B cell (primary cell): ENCODE results near the gene GGT6. TPM values are rescaled to one million over a fixed set of nuclear protein-coding genes. Genes with fewer than 3 reads are reported as not detected.

Experiments used
- ATAC-seq: fragments of 200-7000 bp; cut with Tn5 transposase; one replicate; pipeline ENCODE4 v1.10.0; 2021; ENCODE audit warnings: low read depth, mild to moderate bottlenecking, moderate number of reproducible peaks, moderate library complexity
- CTCF ChIA-PET: fragments of 350-600 bp; sonication (Branson Sonifier 250); formaldehyde crosslinking; loops from one replicate; lab custom pipeline; 2021; ENCODE audit warnings: antibody characterized with exemption, inconsistent platforms; lab: Charles Lee
- POLR2A ChIA-PET: fragments of 350-600 bp; sonication (Branson Sonifier 250); formaldehyde crosslinking; loops from one replicate; lab custom pipeline; 2021; ENCODE audit warnings: antibody characterized with exemption; lab: Charles Lee
- DNase-seq: peaks from one replicate; pipeline ENCODE4 v3.0.0; 2013
- H2AFZ ChIP-seq: 2 replicates; pipeline ENCODE4 v1.6.1; 2012; ENCODE audit warnings: mild to moderate bottlenecking, low read depth, low read length; ENCODE audit not compliant: insufficient read depth, poor library complexity, severe bottlenecking
- H3K27ac ChIP-seq, 2 donors: 1 replicate in 1 of 2; 2 replicates in 1 of 2; pipeline ENCODE4 v1.5.1; 2012 to 2013; ENCODE audit warnings: low read length in 2 of 2, mild to moderate bottlenecking in 2 of 2, moderate library complexity in 1 of 2
- H3K27me3 ChIP-seq, 4 experiments: fragments of 200-600 bp in 1 of 4; sonication (generic) in 1 of 4; replicated peaks in 1 of 4; 1 replicate in 2 of 4; 2 replicates in 2 of 4; pipeline versions ENCODE4 v1.6.1 to v1.7.0; 2013 to 2016; ENCODE audit warnings: low read length in 3 of 4, mild to moderate bottlenecking in 2 of 4, mixed read lengths in 1 of 4, moderate library complexity in 1 of 4; ENCODE audit not compliant: insufficient read depth in 4 of 4, control insufficient read depth in 3 of 4; ENCODE audit errors: control extremely low read depth in 1 of 4
- H3K36me3 ChIP-seq, 2 experiments: replicated peaks in 1 of 2; 1 replicate in 1 of 2; 2 replicates in 1 of 2; pipeline versions ENCODE4 v1.6.1 to v1.7.1; 2013; ENCODE audit warnings: low read length in 1 of 2; ENCODE audit not compliant: insufficient read depth in 2 of 2, control insufficient read depth in 1 of 2; ENCODE audit errors: control extremely low read depth in 1 of 2, extremely low read depth in 1 of 2
- H3K4me1 ChIP-seq, 2 donors: fragments of 200-600 bp in 1 of 2; sonication (generic) in 1 of 2; 1 replicate in 1 of 2; 2 replicates in 1 of 2; pipeline versions ENCODE4 v1.5.1 to v1.6.1; 2013 to 2017; ENCODE audit warnings: low read length in 2 of 2; ENCODE audit not compliant: control insufficient read depth in 2 of 2, insufficient read depth in 2 of 2
- H3K4me2 ChIP-seq: replicated peaks from 2 replicates; pipeline ENCODE3; 2012; ENCODE audit warnings: mild to moderate bottlenecking, low read depth, low read length; ENCODE audit not compliant: poor library complexity, severe bottlenecking
- H3K4me3 ChIP-seq, 5 experiments: fragments of 200-600 bp in 1 of 5; sonication (generic) in 1 of 5; 1 replicate in 3 of 5; 2 replicates in 2 of 5; pipeline versions ENCODE4 v1.5.1 to v1.7.0; 2011 to 2016; ENCODE audit warnings: low read length in 4 of 5, mild to moderate bottlenecking in 4 of 5, low read depth in 2 of 5, control low read depth in 1 of 5, moderate library complexity in 1 of 5; ENCODE audit not compliant: insufficient read depth in 1 of 5; ENCODE audit errors: control extremely low read depth in 1 of 5, extremely low read depth in 1 of 5
- H3K79me2 ChIP-seq: fragments of 200-600 bp; sonication (generic); one replicate; pipeline ENCODE4 v1.6.0; 2016; ENCODE audit warnings: low read length; ENCODE audit not compliant: control insufficient read depth, insufficient read depth
- H3K9ac ChIP-seq: fragments of 200-600 bp; sonication (generic); 2 replicates; pipeline ENCODE4 v1.6.1; 2017; ENCODE audit warnings: mild to moderate bottlenecking, low read length, moderate library complexity
- H3K9me3 ChIP-seq, 3 donors: one replicate each; pipeline versions ENCODE4 v1.6.1 to v1.7.1; 2013; ENCODE audit warnings: low read length in 2 of 3; ENCODE audit not compliant: control insufficient read depth in 2 of 3, insufficient read depth in 1 of 3; ENCODE audit errors: control extremely low read depth in 1 of 3
- H4K20me1 ChIP-seq: 2 replicates; pipeline ENCODE4 v1.6.0; 2012; ENCODE audit warnings: mild to moderate bottlenecking, low read length; ENCODE audit not compliant: insufficient read depth, control insufficient read depth, poor library complexity, severe bottlenecking
- H3K27ac Mint-ChIP-seq: one replicate; pipeline ENCODE4 v1.8.0; 2021; ENCODE audit warnings: mixed read lengths
- H3K27me3 Mint-ChIP-seq: one replicate; pipeline ENCODE4 v1.8.0; 2021; ENCODE audit warnings: mixed read lengths
- H3K4me1 Mint-ChIP-seq: one replicate; pipeline ENCODE4 v1.8.0; 2021; ENCODE audit warnings: mixed read lengths
- H3K4me3 Mint-ChIP-seq: one replicate; pipeline ENCODE4 v1.8.0; 2021; ENCODE audit warnings: mixed read lengths
- H3K9me3 Mint-ChIP-seq: one replicate; pipeline ENCODE4 v1.8.0; 2022; ENCODE audit warnings: mixed read lengths; ENCODE audit not compliant: insufficient read depth
- CTCF ChIP-seq: fragments of 200-600 bp; IDR thresholded peaks from one replicate; pipeline ENCODE4 v1.8.0; 2022; ENCODE audit warnings: antibody characterized with exemption, mild to moderate bottlenecking
- EZH2 ChIP-seq: IDR thresholded peaks from 2 replicates; pipeline ENCODE4 v1.6.1; 2012; ENCODE audit warnings: borderline replicate concordance, low read depth, mild to moderate bottlenecking, moderate library complexity, low read length; ENCODE audit not compliant: insufficient read depth, poor library complexity, severe bottlenecking
- WGBS: methylation state at CpG from one replicate; pipeline ENCODE4 v1.1.5; 2013; ENCODE audit warnings: missing lambda C conversion rate; ENCODE audit not compliant: insufficient coverage; 5-methylcytosine and 5-hydroxymethylcytosine counted together
- intact Hi-C: fragments of 100-400 bp; cut with micrococcal nuclease; formaldehyde crosslinking; loops from one replicate; pipeline ENCODE4 v1.10.0; 2022
- polyA plus RNA-seq: library from polyadenylated mRNA; depleted of rRNA; stranded (reverse); fragments of >200 nt; gene quantifications from 2 replicates; pipeline ENCODE4 v1.2.3, GENCODE V29; 2012
- total RNA-seq, 2 donors: library from RNA; stranded (reverse); fragments of 120-200 nt in 1 of 2; gene quantifications; 1 replicate in 1 of 2; 2 replicates in 1 of 2; pipeline versions ENCODE4 v1.2.3 to v1.2.4, GENCODE V29; 2013 to 2022

The GGT6 gene
- total and polyA plus RNA-seq, 2 donors (not counting 1 experiment from before 2014, with no cell fraction given): not detected

GRCh38 chr17:4540687-4541327, 19.6 kb downstream of the GGT6 start:
- Mint-ChIP-seq H3K4me3 (no peak overlapping the region), H3K9me3 (no peaks in the 10 kb centered on the region), H3K27me3 (no peaks in the 10 kb centered on the region), H3K4me1 (no peaks in the 10 kb centered on the region), H3K27ac (no peak overlapping the region)
- POLR2A ChIA-PET: no interaction called here
- Histone ChIP-seq H4K20me1 (no peaks in the 10 kb centered on the region), H3K27me3 (no peaks in the 10 kb centered on the region), H3K4me1 (peaks cover 0 to 3% of the 10 kb centered on the region in 2 donors), H3K79me2 (no peaks in the 10 kb centered on the region), H3K36me3 (peaks cover 0 to 58% of the 10 kb centered on the region in 2 experiments), H3K4me2 (no peak overlapping the region), H3K9ac (no peak overlapping the region), H3K9me3 (no peaks in the 10 kb centered on the region), H3K4me3 (no peak overlapping the region), H2AFZ (no peak overlapping the region), H3K27ac (no peak overlapping the region)
- DNase-seq: no peak
- TF ChIP-seq EZH2 (no peak), CTCF (no peak)
- no peak for ATAC-seq
- intact Hi-C loops: no loop called here
- WGBS: 80% methylated on average over 15 of the region's 15 CpGs
- CTCF ChIA-PET: interaction anchor here (1.3 kb wide), 1 partner anchor 124 kb away, joined by 3 read pairs; no protein-coding TSS in a partner anchor

GRCh38 chr17:4540224-4540651, 20.1 kb downstream of the GGT6 start:
- no peaks in the 10 kb centered on the region for H3K27me3 Mint-ChIP-seq
- H3K9me3 ChIP-seq: no peaks in the 10 kb centered on the region
- H3K4me3 ChIP-seq: no peak overlapping the region
- H3K27ac Mint-ChIP-seq: no peak overlapping the region
- H2AFZ ChIP-seq: no peak overlapping the region
- DNase-seq (no peak), ATAC-seq (no peak)
- peaks cover 2% of the 10 kb centered on the region for H3K4me1 Mint-ChIP-seq
- ChIA-PET CTCF (interaction anchor here (1.3 kb wide), 1 partner anchor 124 kb away, joined by 3 read pairs; no protein-coding TSS in a partner anchor), POLR2A (no interaction called here)
- no peaks in the 10 kb centered on the region for H4K20me1 ChIP-seq
- no peak overlapping the region for H3K27ac ChIP-seq
- H3K27me3 ChIP-seq: no peaks in the 10 kb centered on the region
- H3K4me2 ChIP-seq: no peak overlapping the region
- H3K36me3 ChIP-seq: peaks cover 0 to 52% of the 10 kb centered on the region in 2 experiments
- H3K9ac ChIP-seq: no peak overlapping the region
- no peak for TF ChIP-seq EZH2
- no peak for TF ChIP-seq CTCF
- peaks cover 0 to 3% of the 10 kb centered on the region in 2 donors for H3K4me1 ChIP-seq
- H3K9me3 Mint-ChIP-seq: no peaks in the 10 kb centered on the region
- H3K4me3 Mint-ChIP-seq: no peak overlapping the region
- intact Hi-C loops: no loop called here
- no peaks in the 10 kb centered on the region for H3K79me2 ChIP-seq
- 79% methylated on average over 14 of the region's 14 CpGs for WGBS
